ENCODE results near the gene CDK17. TPM values are rescaled to one million over a fixed set of nuclear protein-coding genes. Genes with fewer than 3 reads are reported as not detected.

Gene CDK17
- total RNA-seq, 4 donors from 2014 or later = 38.7 to 93.3 (median 43.4) TPM

DNA sequence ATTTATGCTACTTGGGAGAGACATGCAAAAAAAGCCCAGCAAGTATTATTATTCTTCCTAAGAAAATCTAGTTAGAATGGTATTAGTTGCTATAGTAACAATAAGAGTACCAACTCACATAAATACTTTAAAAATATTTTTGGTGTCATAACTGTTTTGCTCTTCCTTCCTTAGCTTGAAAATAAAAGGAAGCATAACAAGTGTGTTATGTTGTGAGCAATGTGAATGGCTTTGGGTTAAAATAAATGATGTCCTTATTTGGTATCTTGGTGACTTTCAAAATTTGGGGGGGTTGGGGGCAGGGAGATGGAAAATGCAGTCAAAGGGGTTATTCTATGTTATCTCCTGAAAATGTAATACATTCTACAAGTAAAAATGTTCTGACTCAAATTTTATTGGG, 115.1 kb downstream of the CDK17 start:
- no peak for TF ChIP-seq POLR2A (IDR thresholded peaks at IDR 0.05)
- TF ChIP-seq, protein P1, sequence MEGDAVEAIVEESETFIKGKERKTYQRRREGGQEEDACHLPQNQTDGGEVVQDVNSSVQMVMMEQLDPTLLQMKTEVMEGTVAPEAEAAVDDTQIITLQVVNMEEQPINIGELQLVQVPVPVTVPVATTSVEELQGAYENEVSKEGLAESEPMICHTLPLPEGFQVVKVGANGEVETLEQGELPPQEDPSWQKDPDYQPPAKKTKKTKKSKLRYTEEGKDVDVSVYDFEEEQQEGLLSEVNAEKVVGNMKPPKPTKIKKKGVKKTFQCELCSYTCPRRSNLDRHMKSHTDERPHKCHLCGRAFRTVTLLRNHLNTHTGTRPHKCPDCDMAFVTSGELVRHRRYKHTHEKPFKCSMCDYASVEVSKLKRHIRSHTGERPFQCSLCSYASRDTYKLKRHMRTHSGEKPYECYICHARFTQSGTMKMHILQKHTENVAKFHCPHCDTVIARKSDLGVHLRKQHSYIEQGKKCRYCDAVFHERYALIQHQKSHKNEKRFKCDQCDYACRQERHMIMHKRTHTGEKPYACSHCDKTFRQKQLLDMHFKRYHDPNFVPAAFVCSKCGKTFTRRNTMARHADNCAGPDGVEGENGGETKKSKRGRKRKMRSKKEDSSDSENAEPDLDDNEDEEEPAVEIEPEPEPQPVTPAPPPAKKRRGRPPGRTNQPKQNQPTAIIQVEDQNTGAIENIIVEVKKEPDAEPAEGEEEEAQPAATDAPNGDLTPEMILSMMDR (IDR thresholded peaks at IDR 0.05) = no peak
- no peak overlapping the region for H3K27ac ChIP-seq
- H3K36me3 ChIP-seq = peaks cover 89% of the 10 kb centered on the region
- DNase-seq (ENCODE audit: low spot score in 2 of 2) = no peak
- no peaks in the 10 kb centered on the region for H3K27me3 ChIP-seq
- H3K4me3 ChIP-seq = no peak overlapping the region
- H3K9me3 ChIP-seq = no peaks in the 10 kb centered on the region
- no peaks in the 10 kb centered on the region for H3K4me1 ChIP-seq

- TF ChIP-seq POLR2A (IDR thresholded peaks at IDR 0.05) = no peak
- TF ChIP-seq POLR2AphosphoS5 (IDR thresholded peaks at IDR 0.05) = no peak
- TF ChIP-seq, protein P1 (IDR thresholded peaks at IDR 0.05) = no peak
- no peak for TF ChIP-seq EP300 (IDR thresholded peaks at IDR 0.05)
- H3K27ac ChIP-seq = no peak overlapping the region
- no peak for DNase-seq (ENCODE audit: low spot score in 2 of 2)
- no peaks in the 10 kb centered on the region for H3K4me1 ChIP-seq
- peaks cover 38% of the 10 kb centered on the region for H3K36me3 ChIP-seq
- no peak overlapping the region for H3K4me3 ChIP-seq
- H3K27me3 ChIP-seq = no peaks in the 10 kb centered on the region
- no peaks in the 10 kb centered on the region for H3K9me3 ChIP-seq
These were observed 125.9 kb downstream of the CDK17 start for GRCh38 chr12:96274331-96274730.

DNA sequence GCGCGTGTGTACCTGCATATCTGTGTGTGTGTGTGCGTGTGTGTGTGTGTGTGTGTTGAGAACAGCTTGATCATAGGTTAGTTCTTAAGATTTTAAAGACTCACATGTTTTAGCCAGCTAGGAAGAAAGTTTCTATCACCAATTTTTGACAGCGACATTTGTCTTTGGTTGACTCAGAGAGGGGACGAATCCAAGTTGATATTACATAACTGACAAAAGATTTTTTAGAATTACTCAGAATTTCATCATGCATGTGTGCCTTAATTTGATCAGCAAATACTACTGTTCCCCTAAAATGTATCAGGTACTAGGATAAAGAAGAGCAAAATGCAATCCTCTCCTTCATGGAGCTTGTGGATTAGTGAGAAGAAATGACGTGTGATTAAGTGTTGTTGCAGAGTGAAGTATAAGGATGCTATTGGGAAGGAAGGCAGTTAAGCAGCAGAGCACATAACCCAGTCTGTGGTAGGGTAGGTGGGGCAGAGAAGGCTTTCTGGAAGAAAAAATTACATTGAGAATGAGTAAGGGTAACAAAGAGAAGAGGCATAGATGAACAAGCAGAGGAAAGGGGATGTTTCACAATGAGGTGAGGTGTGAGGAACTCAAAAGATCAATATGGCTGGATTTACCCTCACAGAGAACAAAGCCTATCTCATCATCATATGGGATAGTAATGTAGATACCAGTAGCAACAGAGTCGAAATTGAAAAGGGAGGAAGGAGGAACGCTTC, 128.6 kb downstream of the CDK17 start:
- Histone ChIP-seq H3K4me1 (no peaks in the 10 kb centered on the region), H3K9me3 (no peaks in the 10 kb centered on the region), H3K4me3 (no peak overlapping the region), H3K36me3 (peaks cover 32% of the 10 kb centered on the region), H3K27ac (no peak overlapping the region), H3K27me3 (no peaks in the 10 kb centered on the region)
- TF ChIP-seq POLR2AphosphoS5 (IDR thresholded peaks at IDR 0.05) (no peak), POLR2A (IDR thresholded peaks at IDR 0.05) (no peak), EP300 (IDR thresholded peaks at IDR 0.05) (no peak)
- TF ChIP-seq, protein P1 (IDR thresholded peaks at IDR 0.05) = no peak
- WGBS = 75% methylated on average over 8 of the region's 8 CpGs
- DNase-seq (ENCODE audit: low spot score in 2 of 2) = no peak

DNA sequence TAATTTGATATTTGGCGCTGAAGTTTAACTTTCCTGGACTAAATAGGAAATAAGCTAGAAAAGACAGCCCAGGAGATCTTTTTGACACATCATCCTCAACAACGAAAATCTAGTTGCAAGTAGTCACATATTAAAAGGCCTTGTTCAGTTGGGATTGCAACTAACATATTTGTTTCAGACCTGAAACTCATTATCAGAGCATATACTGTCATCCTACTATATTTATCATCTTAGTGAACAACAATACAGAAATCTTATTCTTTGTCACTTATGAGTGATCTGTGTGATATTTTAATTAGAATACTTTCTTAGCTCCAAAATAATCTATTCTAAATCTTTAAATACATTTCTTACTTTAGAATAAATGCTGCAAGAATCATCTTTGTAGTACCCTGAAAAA, 134.0 kb downstream of the CDK17 start:
- Histone ChIP-seq H3K4me3 (no peak overlapping the region), H3K27me3 (no peaks in the 10 kb centered on the region), H3K9me3 (no peaks in the 10 kb centered on the region), H3K27ac (no peak overlapping the region), H3K4me1 (peaks cover under 1% of the 10 kb centered on the region), H3K36me3 (peaks cover 29% of the 10 kb centered on the region)
- TF ChIP-seq POLR2AphosphoS5 (IDR thresholded peaks at IDR 0.05) = no peak
- TF ChIP-seq POLR2A (IDR thresholded peaks at IDR 0.05) = no peak
- TF ChIP-seq EP300 (IDR thresholded peaks at IDR 0.05) = no peak
- TF ChIP-seq, protein P1 (IDR thresholded peaks at IDR 0.05) = no peak
- DNase-seq (ENCODE audit: low spot score in 2 of 2) = no peak
- 80% methylated on average over 2 of the region's 2 CpGs for WGBS

GRCh38 chr12:96265836-96266235, 134.4 kb downstream of the CDK17 start:
- Histone ChIP-seq H3K36me3 (peaks cover 32% of the 10 kb centered on the region), H3K27ac (no peak overlapping the region), H3K9me3 (no peaks in the 10 kb centered on the region), H3K27me3 (no peaks in the 10 kb centered on the region), H3K4me1 (peaks cover 4% of the 10 kb centered on the region), H3K4me3 (no peak overlapping the region)
- no peak for DNase-seq (ENCODE audit: low spot score in 2 of 2)
- 95% methylated on average over 1 of the region's 1 CpG for WGBS
- TF ChIP-seq POLR2AphosphoS5 (IDR thresholded peaks at IDR 0.05) (no peak), POLR2A (IDR thresholded peaks at IDR 0.05) (no peak), EP300 (IDR thresholded peaks at IDR 0.05) (no peak)
- TF ChIP-seq, protein P1 (IDR thresholded peaks at IDR 0.05) = no peak
